Smooth muscle cell (in vitro differentiated cells): ENCODE results near the gene FNDC3B. TPM values are rescaled to one million over a fixed set of nuclear protein-coding genes. Genes with fewer than 3 reads are reported as not detected.

Experiments
- DNase-seq: peaks from one replicate; lab custom pipeline; 2025; ENCODE audit not compliant: unreplicated experiment; lab: John Stamatoyannopoulos, UW
- H2AFZ ChIP-seq: fragments of 200-600 bp; sonication (generic); 2 replicates; pipeline ENCODE4 v1.6.0; 2016; ENCODE audit warnings: antibody characterized with exemption, low read depth, mild to moderate bottlenecking
- H3F3A ChIP-seq: fragments of 200-600 bp; sonication (generic); 2 replicates; pipeline ENCODE4 v1.6.0; 2017; ENCODE audit warnings: antibody characterized with exemption, low read depth
- H3K27ac ChIP-seq: fragments of 200-600 bp; sonication (generic); 2 replicates; pipeline ENCODE4 v1.5.1; 2016; ENCODE audit warnings: low read depth, mild to moderate bottlenecking
- H3K27me3 ChIP-seq: fragments of 200-600 bp; sonication (generic); 2 replicates; pipeline ENCODE4 v1.6.1; 2016; ENCODE audit warnings: low read depth, mild to moderate bottlenecking
- H3K36me3 ChIP-seq: fragments of 200-600 bp; sonication (generic); 2 replicates; pipeline ENCODE4 v1.5.1; 2016; ENCODE audit warnings: low read depth
- H3K4me1 ChIP-seq: fragments of 200-600 bp; sonication (generic); 2 replicates; pipeline ENCODE4 v1.5.1; 2016; ENCODE audit warnings: low read depth
- H3K4me2 ChIP-seq: fragments of 200-600 bp; sonication (generic); 2 replicates; pipeline ENCODE4 v1.6.0; 2016; ENCODE audit warnings: mild to moderate bottlenecking
- H3K4me3 ChIP-seq: fragments of 200-600 bp; sonication (generic); 2 replicates; pipeline ENCODE4 v1.5.1; 2016; ENCODE audit warnings: mild to moderate bottlenecking
- H3K79me2 ChIP-seq: fragments of 200-600 bp; sonication (generic); 2 replicates; pipeline ENCODE4 v1.6.0; 2016; ENCODE audit warnings: low read depth, mild to moderate bottlenecking
- H3K9ac ChIP-seq: fragments of 200-600 bp; sonication (generic); 2 replicates; pipeline ENCODE4 v1.6.0; 2016; ENCODE audit warnings: low read depth
- H3K9me3 ChIP-seq: fragments of 200-600 bp; sonication (generic); replicated peaks from 2 replicates; pipeline ENCODE4 v1.5.1; 2016; ENCODE audit warnings: low read depth
- H4K20me1 ChIP-seq: fragments of 200-600 bp; sonication (generic); 2 replicates; pipeline ENCODE4 v1.6.0; 2016; ENCODE audit warnings: low read depth
- WGBS: methylation state at CpG from one replicate; pipeline ENCODE4 v1.1.7; 2016; ENCODE audit warnings: low lambda C conversion rate; 5-methylcytosine and 5-hydroxymethylcytosine counted together
- polyA plus RNA-seq: library from polyadenylated mRNA; unstranded; fragments of >200 nt; fragmentation: Nextera tagmentation; extraction: Ambion mirVana; gene quantifications from 2 replicates; pipeline ENCODE4 v1.2.1, GENCODE V29; 2016
- total RNA-seq: library from RNA; depleted of rRNA; stranded (reverse); fragments of >200 nt; gene quantifications from 2 replicates; pipeline ENCODE4 v1.2.3, GENCODE V29; 2014
- TF ChIP-seq, protein P1 (sequence below): fragments of 200-600 bp; sonication (generic); IDR thresholded peaks from 2 replicates; pipeline ENCODE4 v1.5.1; 2017; ENCODE audit warnings: borderline replicate concordance, mild to moderate bottlenecking, antibody characterized with exemption; ENCODE audit not compliant: insufficient read depth, poor library complexity, severe bottlenecking

The FNDC3B gene
- total and polyA plus RNA-seq, 2 experiments from 2014 or later = 149 to 294 TPM

DNA sequence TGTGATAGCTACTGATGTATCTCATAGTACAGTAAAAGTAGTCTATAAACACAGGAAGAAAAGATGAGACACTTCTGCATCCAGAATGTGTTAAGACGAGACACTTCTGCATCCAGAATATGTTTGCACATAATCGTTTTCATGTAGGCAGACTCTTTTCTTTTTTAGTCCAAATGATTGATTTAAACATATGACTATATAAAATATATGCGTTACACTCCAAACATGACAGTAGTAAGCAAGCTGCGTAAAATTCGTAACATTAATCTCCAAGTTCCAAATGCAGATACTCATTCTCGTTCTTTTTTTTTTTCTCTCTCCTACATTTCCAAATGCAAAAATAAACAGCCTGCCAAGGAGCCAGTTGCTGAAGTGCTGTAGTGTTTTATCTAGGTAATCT is 82.6 kb downstream of the FNDC3B start:
- H3K36me3 ChIP-seq = peaks cover 9% of the 10 kb centered on the region
- DNase-seq = no peak
- TF ChIP-seq, protein P1, sequence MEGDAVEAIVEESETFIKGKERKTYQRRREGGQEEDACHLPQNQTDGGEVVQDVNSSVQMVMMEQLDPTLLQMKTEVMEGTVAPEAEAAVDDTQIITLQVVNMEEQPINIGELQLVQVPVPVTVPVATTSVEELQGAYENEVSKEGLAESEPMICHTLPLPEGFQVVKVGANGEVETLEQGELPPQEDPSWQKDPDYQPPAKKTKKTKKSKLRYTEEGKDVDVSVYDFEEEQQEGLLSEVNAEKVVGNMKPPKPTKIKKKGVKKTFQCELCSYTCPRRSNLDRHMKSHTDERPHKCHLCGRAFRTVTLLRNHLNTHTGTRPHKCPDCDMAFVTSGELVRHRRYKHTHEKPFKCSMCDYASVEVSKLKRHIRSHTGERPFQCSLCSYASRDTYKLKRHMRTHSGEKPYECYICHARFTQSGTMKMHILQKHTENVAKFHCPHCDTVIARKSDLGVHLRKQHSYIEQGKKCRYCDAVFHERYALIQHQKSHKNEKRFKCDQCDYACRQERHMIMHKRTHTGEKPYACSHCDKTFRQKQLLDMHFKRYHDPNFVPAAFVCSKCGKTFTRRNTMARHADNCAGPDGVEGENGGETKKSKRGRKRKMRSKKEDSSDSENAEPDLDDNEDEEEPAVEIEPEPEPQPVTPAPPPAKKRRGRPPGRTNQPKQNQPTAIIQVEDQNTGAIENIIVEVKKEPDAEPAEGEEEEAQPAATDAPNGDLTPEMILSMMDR = no peak
- 80% methylated on average over 6 of the region's 6 CpGs for WGBS
- H3K9ac ChIP-seq = no peak overlapping the region
- peaks cover 100% of the 10 kb centered on the region for H3K79me2 ChIP-seq
- peak overlapping the region; percentile 19 for H3K4me2 ChIP-seq
- peaks cover 24% of the 10 kb centered on the region for H3K4me1 ChIP-seq
- no peaks in the 10 kb centered on the region for H3K27me3 ChIP-seq
- no peaks in the 10 kb centered on the region for H3K9me3 ChIP-seq
- H4K20me1 ChIP-seq = peaks cover 100% of the 10 kb centered on the region
- H3K4me3 ChIP-seq = no peak overlapping the region
- peaks cover 81% of the 10 kb centered on the region for H3F3A ChIP-seq
- H2AFZ ChIP-seq = no peak overlapping the region
- peak overlapping the region; percentile 99 for H3K27ac ChIP-seq

DNA sequence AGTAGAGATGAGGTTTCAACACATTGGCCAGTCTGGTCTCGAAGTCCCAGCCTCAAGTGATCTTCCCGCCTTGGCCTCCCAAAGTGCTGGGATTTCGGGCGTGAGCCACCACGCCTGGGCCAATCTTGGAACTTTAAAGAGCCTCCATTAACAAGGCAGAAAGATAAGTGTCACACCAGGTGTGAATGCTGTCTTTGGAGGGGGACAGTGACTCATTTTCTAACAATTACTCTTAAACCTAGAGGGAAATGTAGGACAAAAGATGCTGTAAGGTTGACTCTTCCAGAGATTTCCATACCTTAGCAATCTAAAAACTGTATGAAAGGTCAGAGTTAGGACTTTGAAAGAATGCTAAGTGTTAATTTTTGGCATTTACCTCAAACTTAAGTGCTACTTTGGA is 84.9 kb downstream of the FNDC3B start:
- peaks cover 100% of the 10 kb centered on the region for H3K79me2 ChIP-seq
- H3K4me2 ChIP-seq = peak overlapping the region; percentile 14
- 74% methylated on average over 5 of the region's 5 CpGs for WGBS
- H4K20me1 ChIP-seq = peaks cover 100% of the 10 kb centered on the region
- no peaks in the 10 kb centered on the region for H3K27me3 ChIP-seq
- no peak overlapping the region for H3K4me3 ChIP-seq
- H3F3A ChIP-seq = peaks cover 86% of the 10 kb centered on the region
- H3K27ac ChIP-seq = peak overlapping the region; percentile 99
- H3K9ac ChIP-seq = no peak overlapping the region
- peaks cover 5% of the 10 kb centered on the region for H3K36me3 ChIP-seq
- no peaks in the 10 kb centered on the region for H3K9me3 ChIP-seq
- TF ChIP-seq, protein P1 = no peak
- no peak for DNase-seq
- no peak overlapping the region for H2AFZ ChIP-seq
- H3K4me1 ChIP-seq = peaks cover 36% of the 10 kb centered on the region

DNA sequence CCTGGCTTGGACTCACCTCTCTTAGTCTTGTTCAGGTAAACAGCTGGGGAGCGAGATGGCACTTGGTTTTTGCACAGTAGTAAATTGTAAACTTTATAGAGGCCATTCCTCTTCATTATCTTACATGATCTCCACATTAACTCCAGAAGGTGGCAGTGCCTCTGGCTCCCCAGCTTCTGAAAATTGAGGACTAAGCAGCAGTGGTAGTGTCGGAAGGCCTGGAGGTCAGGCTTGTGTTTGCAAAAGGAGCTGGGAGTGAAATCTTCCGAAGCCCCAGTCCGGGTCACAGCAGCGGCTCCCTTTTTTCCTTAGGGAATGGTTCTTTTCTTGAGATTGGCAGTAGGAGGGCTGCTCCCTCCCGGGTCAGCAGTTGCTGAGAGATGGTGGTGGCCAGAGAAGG is 85.7 kb downstream of the FNDC3B start:
- Histone ChIP-seq H3K4me1 (peaks cover 36% of the 10 kb centered on the region), H2AFZ (no peak overlapping the region), H3K9ac (peak overlapping the region; percentile 42), H3K9me3 (no peaks in the 10 kb centered on the region), H3K4me2 (peak overlapping the region; percentile 67), H3F3A (peaks cover 82% of the 10 kb centered on the region), H3K36me3 (peaks cover 5% of the 10 kb centered on the region), H3K27ac (peak overlapping the region; percentile 99), H3K27me3 (no peaks in the 10 kb centered on the region), H3K4me3 (no peak overlapping the region), H4K20me1 (peaks cover 99% of the 10 kb centered on the region), H3K79me2 (peaks cover 98% of the 10 kb centered on the region)
- TF ChIP-seq, protein P1 = no peak
- WGBS = 81% methylated on average over 6 of the region's 6 CpGs
- DNase-seq = no peak

DNA sequence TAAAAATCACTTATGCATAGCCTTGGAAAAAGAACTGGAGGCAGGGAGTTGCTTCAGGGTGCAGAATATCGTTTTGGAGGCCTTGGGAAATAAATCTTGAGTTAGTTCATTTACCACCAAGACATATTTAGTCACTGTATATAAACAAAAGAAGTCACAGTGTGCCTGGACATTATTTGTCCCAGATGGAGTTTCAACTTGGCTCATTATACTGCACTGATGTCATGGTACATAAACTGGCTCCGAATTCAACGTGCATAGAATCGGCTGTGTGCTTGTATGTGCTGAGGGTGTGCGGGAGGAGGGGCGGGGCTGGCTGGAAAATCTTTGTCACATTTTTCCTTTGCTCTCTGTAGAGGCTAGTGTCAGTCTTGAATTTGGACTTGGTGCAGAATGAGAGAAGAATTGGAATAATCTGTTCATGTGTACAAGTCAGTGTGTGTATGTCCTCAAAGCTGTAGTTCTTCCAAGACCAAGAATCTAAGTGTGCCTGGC is 86.6 kb downstream of the FNDC3B start:
- Histone ChIP-seq H3K36me3 (peaks cover 5% of the 10 kb centered on the region), H3K27me3 (no peaks in the 10 kb centered on the region), H2AFZ (no peak overlapping the region), H3K4me2 (peak overlapping the region; percentile 67), H3K4me3 (no peak overlapping the region), H3K79me2 (peaks cover 98% of the 10 kb centered on the region), H3K9ac (peak overlapping the region; percentile 42), H3F3A (peaks cover 84% of the 10 kb centered on the region), H3K4me1 (peaks cover 36% of the 10 kb centered on the region), H4K20me1 (peaks cover 99% of the 10 kb centered on the region), H3K9me3 (no peaks in the 10 kb centered on the region), H3K27ac (peak overlapping the region; percentile 99)
- no peak for DNase-seq
- WGBS = 23% methylated on average over 6 of the region's 6 CpGs
- TF ChIP-seq, protein P1 = no peak
